Ecto neural progenitor cell (in vitro differentiated cells): Measurements from ENCODE around the gene CDC42BPG.
A peak's percentile ranks its signal among the peaks of the same experiment; 100 is the strongest.
"Not testable (repeated sequence)": the region's sequence is repeated elsewhere in the genome, so short reads cannot be mapped to it uniquely, and the experiment has no call there.

ENCODE experiments used
- DNase-seq: peaks from one replicate; pipeline ENCODE4 v3.0.0-alpha.2; 2018; ENCODE audit warnings: low spot score

CDC42BPG gene

GRCh38 chr11:64850979-64851567, 6.6 kb upstream of the CDC42BPG start:
- DNase-seq, result no peak

- DNase-seq, result no peak
Observed at GRCh38 chr11:64849598-64850356, 5.3 kb upstream of the CDC42BPG start.

GRCh38 chr11:64848826-64849597, 4.6 kb upstream of the CDC42BPG start:
- DNase-seq, result peak; percentile 64

- DNase-seq, result no peak
Observed at GRCh38 chr11:64848214-64848825, 3.9 kb upstream of the CDC42BPG start.

- DNase-seq, result peak; percentile 95
Observed at GRCh38 chr11:64846998-64847666, 2.7 kb upstream of the CDC42BPG start.

- not testable (repeated sequence) for DNase-seq
Observed at GRCh38 chr11:64845776-64846129, 1.3 kb upstream of the CDC42BPG start.

- DNase-seq, result no peak
Observed at GRCh38 chr11:64845129-64845775, 799 bp upstream of the CDC42BPG start.

- no peak for DNase-seq
Observed at GRCh38 chr11:64843686-64844329, 645 bp downstream of the CDC42BPG start.

GRCh38 chr11:64842851-64843685, 1.4 kb downstream of the CDC42BPG start:
- peak; percentile 68 for DNase-seq

GRCh38 chr11:64842366-64842759, 2.1 kb downstream of the CDC42BPG start:
- DNase-seq, result no peak

GRCh38 chr11:64841592-64842365, 2.7 kb downstream of the CDC42BPG start:
- DNase-seq, result peak; percentile 75

- no peak for DNase-seq
Observed at GRCh38 chr11:64839887-64840782, 4.3 kb downstream of the CDC42BPG start.

- DNase-seq, result no peak
Observed at GRCh38 chr11:64839335-64839734, 5.1 kb downstream of the CDC42BPG start.

GRCh38 chr11:64838600-64839334, 5.7 kb downstream of the CDC42BPG start:
- no peak for DNase-seq

- no peak for DNase-seq
Observed at GRCh38 chr11:64837887-64838351, 6.5 kb downstream of the CDC42BPG start.

GRCh38 chr11:64836448-64837072, 7.9 kb downstream of the CDC42BPG start:
- DNase-seq, result no peak
